Fibroblast of peridontal ligament (primary cell): ENCODE data around the gene B3GALT5.

Experiments
- DNase-seq: peaks from one replicate; pipeline ENCODE4 v3.0.0-alpha.2; 2010; ENCODE audit errors: extremely low read depth

Gene B3GALT5

DNA sequence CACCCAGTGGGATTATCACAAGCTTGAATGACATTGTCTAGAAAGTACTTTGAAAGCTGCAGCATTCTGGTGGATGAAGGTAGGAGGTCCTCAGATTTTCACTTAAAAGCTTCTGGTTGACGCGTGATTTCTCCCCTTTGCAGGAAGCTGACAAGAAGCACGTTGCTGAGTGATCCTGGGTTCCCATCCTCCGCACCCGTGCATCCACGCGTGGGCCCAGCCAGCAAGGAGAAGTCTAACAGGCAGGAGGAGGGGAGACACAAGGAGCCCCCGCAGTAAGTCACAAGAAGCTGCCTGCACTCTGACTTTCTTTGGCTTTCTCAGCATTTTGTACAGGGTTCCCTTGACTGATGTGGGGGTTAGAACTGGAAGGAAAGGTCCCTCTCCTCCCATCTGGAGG lies 7.8 kb upstream of the B3GALT5 start:
- no peak for DNase-seq

DNA sequence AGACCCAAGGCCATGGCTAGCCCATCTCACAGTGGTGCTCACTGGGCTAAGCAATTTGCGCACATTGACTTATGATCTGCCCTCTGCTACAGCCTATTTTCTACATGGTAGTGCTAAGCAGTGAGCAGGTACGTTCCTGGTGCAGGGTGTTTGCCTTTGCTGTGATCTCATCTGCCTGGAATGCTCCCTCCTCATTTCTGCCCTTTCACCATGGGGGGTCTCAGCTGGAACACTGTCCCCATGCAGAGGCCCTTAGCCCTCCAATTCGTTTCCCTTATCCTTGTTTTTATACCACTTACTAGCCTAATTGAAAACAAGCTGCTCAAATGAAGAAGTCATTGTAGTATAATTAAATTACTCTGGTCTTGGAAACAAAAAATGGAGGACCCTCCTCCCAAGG lies 2.0 kb upstream of the B3GALT5 start:
- no peak for DNase-seq

DNA sequence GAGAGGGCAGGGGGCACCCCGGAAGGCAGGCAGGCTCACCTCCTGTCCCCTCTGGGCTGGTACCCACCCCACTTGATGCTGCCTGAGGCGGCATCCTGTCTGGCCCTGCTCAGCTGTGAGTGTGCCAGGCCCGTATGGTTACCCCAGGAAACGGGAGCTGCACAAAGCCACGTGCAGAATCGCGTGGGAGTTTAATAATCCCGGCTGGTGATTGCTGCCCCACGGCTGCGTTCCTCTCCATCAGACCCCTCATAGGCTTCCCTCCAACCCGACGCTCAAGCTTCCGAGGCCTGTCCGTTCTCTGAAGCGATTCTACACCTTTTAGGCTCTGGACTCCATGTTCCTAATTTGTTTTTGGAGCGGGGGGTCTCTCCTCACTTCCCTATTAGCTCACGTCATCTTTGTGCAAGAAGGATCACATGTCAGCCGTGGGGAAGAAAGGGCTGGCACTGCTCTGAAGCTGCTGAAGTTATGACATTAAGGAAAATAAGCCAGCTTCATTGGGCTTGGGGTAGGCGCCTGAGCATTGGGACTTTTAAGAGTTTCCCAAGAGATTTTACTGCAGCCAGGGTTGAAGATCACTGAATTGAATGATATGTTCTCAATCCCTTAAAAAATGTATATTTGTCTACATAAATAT lies 1.1 kb upstream of the B3GALT5 start:
- DNase-seq: no peak

DNA sequence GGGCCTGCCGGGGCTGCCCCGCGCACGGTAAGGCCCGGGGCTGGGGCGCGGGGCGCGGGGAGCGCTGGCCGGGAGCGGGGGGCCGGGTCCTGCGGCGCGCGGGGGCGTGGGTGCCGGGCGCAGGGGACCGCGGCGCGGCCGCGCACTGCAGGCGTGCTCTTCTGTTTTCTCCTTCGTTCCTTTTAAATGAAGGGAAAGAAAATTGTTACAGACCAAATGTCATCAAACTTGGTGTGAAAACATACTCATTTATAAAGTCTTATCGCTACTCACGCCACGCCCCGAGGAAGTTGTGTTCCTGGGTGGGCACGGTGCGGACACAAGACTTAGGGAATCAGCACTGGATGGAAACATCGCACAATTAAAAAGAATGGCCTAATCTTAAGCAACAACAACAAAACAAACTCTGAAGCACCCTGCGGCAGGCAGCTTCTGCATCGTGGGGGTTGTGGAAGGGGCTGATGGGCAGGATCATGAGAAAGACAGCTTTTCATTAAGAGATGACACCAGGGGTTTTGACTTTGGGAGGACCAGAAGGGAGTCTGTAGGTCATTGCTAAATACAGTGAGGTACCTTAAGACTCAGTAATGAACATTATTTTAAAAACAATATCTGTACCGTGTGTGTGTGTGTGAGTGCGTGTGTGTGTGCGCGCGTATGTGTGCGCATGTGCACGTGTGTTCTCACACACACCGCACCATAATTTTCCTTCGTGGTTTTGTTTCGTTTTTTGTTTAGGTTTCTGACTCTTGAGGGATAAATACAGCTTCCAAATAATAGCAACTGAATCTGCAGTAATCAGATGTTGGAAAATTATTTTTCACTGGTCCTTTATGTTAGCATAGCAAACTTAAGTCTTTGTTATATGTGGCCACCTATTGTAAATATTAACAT lies 548 bp downstream of the B3GALT5 start:
- DNase-seq: no peak

DNA sequence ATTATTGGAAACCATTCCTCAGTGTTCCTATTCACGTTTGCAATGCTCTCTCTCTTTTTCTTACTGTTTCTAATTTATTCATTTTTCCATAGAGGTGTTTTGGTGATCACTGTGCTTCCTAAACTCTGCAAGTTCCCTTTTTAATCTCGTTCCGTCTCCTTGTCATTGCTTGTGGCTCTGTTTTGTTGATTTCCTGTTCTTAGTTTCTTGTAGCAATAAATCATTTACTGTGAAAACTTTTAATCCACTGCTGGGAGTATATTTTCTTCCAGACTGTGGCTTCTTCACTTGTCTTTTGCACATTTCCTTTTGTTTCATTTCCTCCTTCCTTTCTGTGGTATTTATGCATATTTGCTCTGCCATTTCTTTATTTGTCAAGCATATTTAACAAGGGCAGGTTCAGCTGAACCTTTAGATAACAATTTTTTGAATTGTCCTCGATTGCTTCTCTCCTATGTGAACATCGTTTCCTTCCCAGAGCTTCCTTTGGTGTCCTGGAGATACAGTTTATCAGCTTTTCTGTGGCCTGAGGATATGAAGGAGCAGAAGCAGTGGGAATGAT lies 3.6 kb downstream of the B3GALT5 start:
- no peak for DNase-seq

DNA sequence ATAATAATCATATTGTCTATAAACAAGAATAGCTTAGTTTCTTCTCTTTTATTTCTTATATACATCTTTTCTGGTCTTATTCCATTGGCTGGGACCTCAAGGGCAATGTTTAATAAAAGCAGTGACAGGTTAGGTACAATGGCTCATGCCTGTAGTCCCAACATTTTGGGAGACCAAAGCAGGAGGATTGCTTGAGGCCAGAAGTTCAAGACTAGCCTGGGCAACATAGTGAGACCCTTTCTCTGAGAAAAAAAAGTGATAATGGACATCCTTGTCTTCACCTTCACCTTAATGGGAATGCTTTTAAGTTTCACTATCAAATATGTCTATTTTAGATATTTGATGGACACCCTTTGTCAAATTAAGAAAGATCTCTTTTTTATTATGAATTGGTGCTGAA lies 8.1 kb downstream of the B3GALT5 start:
- DNase-seq: no peak

DNA sequence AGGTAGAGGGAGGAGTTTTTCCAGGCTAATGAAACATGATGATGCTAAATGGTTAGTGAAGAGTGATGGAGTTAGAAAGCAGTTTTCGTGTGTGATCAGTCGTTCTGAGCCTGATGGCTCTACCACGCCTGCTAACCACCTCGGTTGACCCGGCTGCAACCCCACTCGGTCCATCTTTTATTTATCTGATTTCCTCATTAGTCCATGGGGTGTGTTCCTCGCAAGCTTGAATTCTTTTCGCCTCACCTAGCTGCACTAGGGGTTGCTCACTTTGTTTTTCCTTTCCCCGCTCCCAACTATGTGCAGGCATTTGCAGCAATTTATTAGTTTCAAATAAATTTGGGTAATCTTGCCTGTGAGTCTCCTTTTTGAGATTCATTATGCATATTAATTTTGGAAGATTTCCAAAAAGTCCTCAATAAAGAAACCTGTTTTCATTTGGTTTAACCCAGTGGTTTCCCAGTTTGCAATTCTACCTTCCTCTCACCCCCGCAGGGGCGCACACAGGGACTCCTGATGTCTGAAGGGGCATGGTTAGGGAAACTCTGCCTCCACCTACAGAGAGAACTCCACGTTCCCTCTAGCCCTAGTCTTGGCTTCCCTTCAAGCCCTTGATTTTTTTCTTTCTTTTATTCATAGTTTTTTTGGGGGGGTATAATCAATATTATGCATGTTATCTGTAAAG lies 12.6 kb downstream of the B3GALT5 start:
- no peak for DNase-seq

DNA sequence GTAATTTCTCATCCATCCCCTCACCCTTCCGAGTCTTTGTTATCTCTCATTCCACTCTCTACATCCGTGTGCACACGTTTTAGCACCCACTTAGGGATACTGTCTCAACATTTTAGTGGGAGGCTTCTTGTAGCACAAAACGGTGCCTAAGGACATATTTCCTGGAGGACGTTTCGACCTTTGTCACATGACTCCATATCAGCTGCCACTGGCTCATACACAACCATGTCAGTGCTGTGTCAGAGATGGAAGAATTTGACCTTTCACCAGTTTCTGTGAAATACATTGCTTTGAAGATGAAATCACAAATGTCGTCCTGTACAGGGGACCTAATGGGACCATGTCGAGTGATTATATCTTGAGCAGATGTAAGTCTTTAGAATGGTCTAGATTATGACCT lies 15.6 kb downstream of the B3GALT5 start:
- no peak for DNase-seq

DNA sequence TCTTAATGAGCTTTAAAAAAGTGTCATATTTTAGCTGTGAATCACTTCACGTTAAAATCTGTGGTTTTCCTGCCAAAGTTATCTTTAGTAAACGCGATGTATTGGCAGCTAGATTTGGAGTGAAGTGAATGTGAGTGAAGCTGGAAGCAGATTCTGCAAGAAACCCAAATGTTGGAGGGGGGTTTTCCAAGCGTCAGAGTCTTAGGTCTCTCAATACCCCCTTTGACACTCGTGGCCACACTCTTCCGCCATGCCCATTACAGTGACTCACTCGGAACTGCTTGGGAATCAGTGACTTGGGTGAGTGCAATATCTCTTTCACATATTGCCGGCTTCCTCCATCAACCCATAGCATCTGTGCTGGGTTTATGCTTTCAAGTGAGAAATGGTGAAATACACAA lies 17.5 kb downstream of the B3GALT5 start:
- peak; percentile 19 for DNase-seq

DNA sequence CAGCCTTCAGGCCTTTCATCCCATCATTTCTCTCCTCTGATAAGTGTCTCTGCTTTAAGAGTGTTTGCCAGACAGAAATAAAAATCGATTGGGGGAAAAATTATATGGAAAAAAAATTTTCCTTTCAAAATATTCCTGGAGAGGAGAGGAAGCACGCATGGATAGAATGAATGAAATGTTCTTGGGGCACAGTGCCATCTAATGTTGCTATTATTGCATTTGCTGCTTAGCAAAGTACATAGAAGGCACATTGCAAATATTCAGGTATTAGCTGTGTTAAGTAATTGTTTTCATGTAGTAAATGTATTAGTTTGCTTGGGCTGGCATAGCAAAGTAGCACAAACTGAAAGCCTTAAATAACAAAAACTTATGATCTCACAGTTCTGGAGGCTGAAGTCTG lies 18.1 kb downstream of the B3GALT5 start:
- DNase-seq: peak; percentile 18

DNA sequence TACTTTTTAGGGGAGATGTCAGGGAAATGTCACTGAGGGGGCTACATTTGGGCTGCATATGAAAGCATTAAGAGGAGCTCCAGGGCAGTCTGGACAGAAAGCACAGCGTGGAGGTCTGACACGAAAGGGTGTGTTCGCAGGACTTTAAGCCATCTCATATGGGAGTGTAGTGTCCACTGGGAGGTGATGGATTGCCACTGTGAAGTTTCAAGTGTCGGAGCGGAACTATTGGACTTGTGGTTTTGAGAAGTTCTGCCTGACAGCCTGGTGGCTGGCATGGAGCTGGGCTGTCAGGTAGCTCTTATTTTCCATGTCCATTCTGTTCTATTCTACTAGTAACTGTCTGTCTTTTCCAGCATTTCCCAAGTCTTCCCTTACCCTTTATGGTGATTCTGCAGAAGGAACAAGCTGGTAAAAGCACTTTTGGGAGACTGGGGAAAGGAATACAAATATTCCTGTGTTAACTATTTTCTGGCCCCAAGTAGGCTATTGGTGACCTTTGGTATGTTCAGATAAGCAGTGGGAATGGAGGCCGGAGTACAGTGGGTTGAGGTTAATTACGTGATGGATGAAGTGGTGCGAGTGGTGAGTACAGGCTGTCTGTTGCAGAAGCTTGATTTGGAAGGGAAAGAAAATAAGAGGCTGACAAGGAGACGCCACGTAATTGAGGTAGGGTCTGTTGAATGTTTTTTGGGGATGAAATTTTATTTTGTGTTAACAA lies 19.3 kb downstream of the B3GALT5 start:
- no peak for DNase-seq

DNA sequence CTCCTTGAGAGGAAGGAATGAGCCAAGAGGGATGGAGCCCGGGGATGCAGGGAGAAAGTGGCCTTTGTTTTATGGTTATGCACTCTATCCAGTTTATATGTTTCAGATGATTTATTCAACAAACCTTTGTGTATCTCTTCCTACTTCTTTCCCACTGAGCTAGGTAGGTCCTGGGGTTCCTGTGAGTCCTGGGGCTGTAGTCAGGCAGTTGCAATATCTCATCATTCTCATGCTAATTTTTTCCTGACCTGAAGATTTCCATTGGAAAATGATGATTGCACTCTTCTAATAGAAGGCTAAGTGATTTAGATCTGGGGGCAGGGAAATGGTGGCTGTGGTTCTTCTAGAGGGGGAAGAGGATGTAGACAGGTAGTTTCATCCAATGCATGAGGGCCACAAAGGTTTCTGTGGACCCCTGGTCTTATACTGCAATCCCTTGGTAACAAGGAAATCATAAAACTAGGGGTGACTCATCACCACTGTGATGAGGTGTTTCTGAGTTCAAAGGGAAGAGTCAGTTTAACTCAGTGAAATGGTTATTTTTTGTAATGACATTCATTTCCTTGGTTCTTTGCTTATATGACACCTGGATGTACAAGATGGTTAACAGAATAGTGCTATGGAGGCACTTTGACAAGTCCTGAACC lies 20.2 kb downstream of the B3GALT5 start:
- DNase-seq: peak; percentile 12

DNA sequence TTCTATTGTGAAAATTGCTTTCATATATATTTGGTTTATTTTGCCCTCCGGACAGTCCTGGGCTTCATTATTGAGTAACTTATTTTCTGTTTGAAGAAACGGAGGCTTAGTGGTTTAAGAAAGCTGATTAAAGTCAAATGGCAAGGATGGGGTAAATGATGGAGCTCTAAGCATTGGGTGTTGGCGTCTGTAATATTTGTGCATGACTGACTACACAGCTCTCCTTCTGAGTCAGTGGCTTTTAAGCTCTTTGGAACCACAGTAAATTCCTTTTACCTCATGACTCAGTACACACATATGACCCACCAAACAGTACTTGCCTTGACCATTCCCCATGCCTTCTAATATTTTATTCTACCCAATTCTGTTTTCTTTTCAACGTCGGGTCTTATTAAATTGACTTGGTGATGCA lies 21.0 kb downstream of the B3GALT5 start:
- peak; percentile 87 for DNase-seq

DNA sequence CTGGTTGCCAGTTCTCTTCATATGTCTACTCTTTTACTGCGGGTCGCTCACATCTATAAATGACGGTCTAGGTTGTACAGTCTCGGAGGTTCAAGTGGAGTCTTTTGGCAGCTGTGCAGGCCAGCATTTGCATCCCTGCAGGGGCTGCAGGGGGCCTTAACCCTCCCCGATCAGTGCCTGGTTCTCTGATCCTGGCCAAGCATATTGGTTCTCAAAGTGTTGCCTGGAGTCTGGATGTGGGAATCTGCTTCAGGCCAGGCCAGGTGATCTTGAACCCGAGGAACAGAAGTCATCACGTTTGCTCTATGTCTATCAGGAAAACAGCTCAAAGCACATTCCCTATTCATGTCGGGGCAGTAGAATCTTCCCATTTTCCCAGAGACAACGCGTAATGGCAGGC lies 21.8 kb downstream of the B3GALT5 start:
- no peak for DNase-seq

DNA sequence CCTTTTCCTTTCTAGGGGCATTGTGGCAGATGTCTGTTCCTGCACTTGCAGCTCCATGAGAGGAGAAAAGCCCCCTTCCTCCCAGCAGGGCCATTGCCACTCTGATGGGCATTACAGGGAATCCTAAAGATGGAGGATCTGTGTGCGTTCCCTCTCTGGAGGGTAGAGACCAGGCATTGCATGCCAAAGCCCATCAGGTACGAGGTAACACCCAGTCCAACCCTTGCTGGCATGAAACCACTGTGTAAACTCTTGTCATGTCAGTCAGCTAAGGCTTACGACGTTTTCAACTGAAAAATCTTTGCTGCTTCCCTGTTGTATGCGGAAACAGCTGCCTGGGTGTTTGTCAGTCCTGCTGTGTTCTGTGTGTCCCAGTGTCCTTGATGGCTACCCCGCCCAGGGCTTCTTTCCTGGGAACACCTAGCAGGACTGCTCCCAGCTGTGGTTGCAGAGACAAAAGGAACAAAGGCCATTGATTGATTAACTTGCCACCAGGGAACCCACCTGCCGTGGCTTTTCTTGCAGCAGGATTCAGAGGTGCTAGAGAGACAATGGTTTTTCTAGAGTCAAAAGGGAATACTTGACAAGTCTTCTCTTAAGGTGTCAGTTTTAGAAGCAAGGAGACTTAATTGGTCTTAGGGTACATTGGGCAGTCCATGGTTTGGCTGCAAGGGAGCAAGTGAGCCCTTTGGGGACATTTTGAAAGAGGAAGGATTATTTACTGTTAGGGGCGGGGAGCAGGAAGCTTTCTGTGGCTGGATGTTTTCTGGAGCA lies 24.6 kb downstream of the B3GALT5 start:
- DNase-seq: no peak

DNA sequence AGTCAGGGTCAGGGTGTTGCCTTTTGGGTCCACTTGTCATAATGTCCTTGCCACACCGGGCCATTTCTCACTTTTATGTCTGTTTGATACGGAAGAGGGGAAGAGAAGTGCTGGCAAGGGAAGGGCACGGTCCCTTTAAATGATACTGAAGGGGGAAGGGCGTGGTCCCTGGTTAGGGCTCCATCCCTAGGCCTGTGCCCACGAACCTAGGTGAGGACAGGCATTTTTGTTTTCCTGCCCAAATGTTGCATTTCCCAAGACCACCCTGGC lies 25.2 kb downstream of the B3GALT5 start:
- DNase-seq: no peak

DNA sequence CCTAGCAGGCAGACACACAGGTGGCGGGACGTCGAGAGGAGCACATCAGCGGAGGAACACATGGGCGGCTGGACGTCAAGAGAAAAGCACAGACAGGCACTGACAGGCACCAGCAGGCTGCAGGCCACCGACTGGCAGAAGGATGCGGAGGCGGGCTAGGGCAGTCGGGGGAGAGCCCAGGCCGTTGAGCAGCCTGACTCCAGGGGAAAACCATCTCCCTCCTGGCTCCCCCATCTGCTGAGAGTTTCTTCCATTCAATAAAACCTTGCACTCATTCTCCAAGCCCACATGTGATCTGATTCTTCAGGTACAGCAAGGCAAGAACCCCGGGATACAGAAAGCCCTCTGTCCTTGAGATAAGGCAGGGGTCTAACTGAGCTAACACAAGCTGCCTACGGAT lies 25.5 kb downstream of the B3GALT5 start:
- DNase-seq: no peak

DNA sequence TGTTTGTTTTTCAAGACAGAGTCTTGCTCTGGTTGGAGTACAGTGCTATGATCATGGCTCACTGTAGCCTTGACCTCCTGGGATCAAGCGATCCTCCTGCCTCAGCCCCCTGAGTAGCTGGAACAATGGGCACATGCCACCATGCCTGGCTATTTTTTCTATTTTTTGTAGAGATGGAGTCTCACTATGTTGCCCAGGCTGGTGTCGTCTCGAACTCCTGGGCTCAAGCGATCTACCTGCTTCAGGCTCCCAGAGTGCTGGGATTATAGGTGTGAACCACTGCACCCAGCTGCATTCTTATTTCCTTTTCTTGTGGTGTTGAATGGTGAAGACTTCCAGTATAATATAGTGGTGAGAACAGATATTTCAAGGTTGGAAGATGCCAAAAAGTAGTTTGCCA lies 28.0 kb downstream of the B3GALT5 start:
- no peak for DNase-seq

DNA sequence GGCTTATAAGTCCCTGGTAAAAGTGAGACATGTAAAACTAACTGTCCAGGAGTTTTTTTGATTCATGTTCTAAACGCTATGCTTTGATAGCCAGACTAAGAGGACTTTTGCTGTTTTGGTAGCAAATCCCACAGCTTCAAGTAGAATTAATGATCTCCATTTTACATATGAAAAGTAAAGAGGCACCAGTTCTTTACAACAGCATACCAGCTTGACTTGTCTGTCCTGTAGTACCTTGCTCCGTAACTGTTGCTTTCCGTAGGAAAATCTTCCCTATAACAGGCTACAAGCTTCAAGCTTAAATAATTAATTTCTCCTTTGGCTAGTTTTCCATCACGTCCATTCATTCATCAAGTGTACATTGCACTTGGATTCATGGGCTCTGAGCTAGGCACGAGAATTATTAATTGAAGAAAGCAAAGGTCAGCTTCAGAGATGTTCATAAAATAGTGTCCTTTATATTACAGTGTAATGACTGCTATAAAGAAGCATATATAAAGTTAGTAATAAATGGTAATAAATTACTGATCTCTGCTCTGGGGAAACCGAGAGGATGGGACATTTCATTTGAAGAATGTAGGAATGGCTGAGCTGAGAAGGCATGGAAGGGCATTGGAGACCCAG lies 29.2 kb downstream of the B3GALT5 start:
- no peak for DNase-seq

DNA sequence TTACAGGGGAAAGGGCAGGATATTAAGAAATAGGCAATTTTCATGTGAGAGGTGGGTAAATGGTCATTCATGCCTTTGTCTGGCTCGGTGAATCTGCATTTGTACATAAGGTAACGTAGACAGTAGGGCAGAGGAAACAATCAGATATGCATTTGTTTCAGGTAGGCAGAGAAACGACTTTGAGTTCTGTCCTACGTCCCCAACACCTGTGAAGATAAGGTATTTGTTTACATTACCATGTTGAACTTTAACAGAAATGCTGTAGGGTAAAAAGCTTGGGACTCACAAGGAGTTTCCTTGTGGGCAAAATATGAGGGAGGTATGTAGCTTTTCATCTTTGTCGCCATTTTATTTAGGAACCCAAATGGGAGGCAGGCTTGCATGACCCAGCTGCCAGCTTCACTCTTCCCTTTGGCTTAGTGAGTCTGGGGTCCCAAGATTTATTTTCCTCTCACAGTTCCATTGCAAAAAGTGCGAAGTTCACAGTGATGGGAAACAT lies 31.4 kb downstream of the B3GALT5 start:
- no peak for DNase-seq
